GM23338 (cell line): Measurements from ENCODE around the gene SMIM35. TPM values are rescaled to one million over a fixed set of nuclear protein-coding genes. Genes with fewer than 3 reads are reported as not detected.

Experiments used
- CREB1 ChIP-seq: fragments of 250-450 bp; sonication (Bioruptor Pico); IDR thresholded peaks from 2 replicates; pipeline ENCODE4 v1.5.0; 2020; ENCODE audit warnings: low read depth, mild to moderate bottlenecking, moderate library complexity
- EZH2 ChIP-seq: fragments of 200-600 bp; sonication (generic); IDR thresholded peaks from one replicate; pipeline ENCODE4 v1.8.0; 2017; ENCODE audit warnings: antibody characterized with exemption, mild to moderate bottlenecking, low read depth; ENCODE audit not compliant: unreplicated experiment
- EZH2phosphoT487 ChIP-seq: fragments of 200-600 bp; sonication (generic); IDR thresholded peaks from one replicate; pipeline ENCODE4 v1.8.1; 2018; ENCODE audit warnings: antibody characterized with exemption; ENCODE audit not compliant: unreplicated experiment
- JUNB ChIP-seq: IDR thresholded peaks from one replicate; pipeline ENCODE4 v1.6.1; 2016; ENCODE audit warnings: antibody characterized with exemption; ENCODE audit not compliant: unreplicated experiment
- NANOG ChIP-seq: IDR thresholded peaks from 2 replicates; pipeline ENCODE4 v1.6.1; 2016; ENCODE audit warnings: antibody characterized with exemption, borderline replicate concordance
- POLR2AphosphoS5 ChIP-seq: IDR thresholded peaks from 2 replicates; pipeline ENCODE4 v1.6.1; 2016; ENCODE audit warnings: antibody characterized with exemption, low read depth
- STAT1 ChIP-seq: IDR thresholded peaks from one replicate; pipeline ENCODE4 v1.6.1; 2016; ENCODE audit warnings: antibody characterized with exemption; ENCODE audit not compliant: unreplicated experiment
- ZNF331 ChIP-seq: fragments of 250-450 bp; sonication (Bioruptor Pico); IDR thresholded peaks from 2 replicates; pipeline ENCODE4 v1.5.0; 2020; ENCODE audit warnings: low read depth, mild to moderate bottlenecking, moderate library complexity
- polyA plus RNA-seq: library from polyadenylated mRNA; unstranded; fragments of >200 nt; fragmentation: Nextera tagmentation; extraction: Ambion mirVana; gene quantifications from 2 replicates; pipeline ENCODE4 v1.2.1, GENCODE V29; 2016
- total RNA-seq: library from RNA; depleted of rRNA; stranded (reverse); fragments of >200 nt; shearing (Covaris generic); gene quantifications from 2 replicates; pipeline ENCODE4 v1.2.3, GENCODE V29; 2014
- TF ChIP-seq, protein P1 (sequence below): fragments of 250-450 bp; sonication (Bioruptor Pico); IDR thresholded peaks from 2 replicates; pipeline ENCODE4 v1.5.0; 2020; ENCODE audit warnings: mild to moderate bottlenecking, moderate library complexity
- TF ChIP-seq, protein P2 (sequence below): IDR thresholded peaks from one replicate; pipeline ENCODE4 v1.6.1; 2018; ENCODE audit warnings: antibody characterized with exemption; ENCODE audit not compliant: unreplicated experiment
- TF ChIP-seq, protein P3 (sequence below): IDR thresholded peaks from 2 replicates; pipeline ENCODE4 v1.6.1; 2016; ENCODE audit warnings: antibody characterized with exemption

Gene SMIM35
- total and polyA plus RNA-seq, 2 experiments from 2014 or later: not detected

DNA sequence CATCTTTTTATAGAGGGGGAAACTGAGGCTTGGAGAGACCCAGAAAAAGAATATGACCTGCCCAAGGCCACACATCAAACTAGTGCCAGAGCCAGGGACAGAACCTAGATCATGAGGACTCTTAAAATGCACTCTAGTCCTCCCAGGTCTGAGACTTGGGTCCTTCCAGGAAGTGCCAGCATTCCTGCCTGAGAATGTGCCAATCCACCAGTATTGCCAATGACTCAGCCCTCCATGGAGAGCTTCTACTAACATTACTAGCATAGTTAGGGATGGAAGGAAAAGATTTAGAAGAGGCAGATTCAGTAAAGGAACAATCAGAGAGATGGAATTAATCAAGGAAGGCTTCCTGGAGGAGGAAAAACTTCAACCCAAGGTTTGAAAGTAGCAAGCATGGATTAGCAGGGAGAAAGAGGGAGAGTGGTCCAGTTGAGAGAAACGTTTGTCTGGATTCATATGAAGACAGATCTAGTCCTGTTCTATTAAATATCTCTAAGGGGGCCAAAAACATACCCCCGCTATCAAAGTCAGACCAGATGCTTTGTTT lies 20.1 kb upstream of the SMIM35 start (continued):
- TF ChIP-seq, protein P1, sequence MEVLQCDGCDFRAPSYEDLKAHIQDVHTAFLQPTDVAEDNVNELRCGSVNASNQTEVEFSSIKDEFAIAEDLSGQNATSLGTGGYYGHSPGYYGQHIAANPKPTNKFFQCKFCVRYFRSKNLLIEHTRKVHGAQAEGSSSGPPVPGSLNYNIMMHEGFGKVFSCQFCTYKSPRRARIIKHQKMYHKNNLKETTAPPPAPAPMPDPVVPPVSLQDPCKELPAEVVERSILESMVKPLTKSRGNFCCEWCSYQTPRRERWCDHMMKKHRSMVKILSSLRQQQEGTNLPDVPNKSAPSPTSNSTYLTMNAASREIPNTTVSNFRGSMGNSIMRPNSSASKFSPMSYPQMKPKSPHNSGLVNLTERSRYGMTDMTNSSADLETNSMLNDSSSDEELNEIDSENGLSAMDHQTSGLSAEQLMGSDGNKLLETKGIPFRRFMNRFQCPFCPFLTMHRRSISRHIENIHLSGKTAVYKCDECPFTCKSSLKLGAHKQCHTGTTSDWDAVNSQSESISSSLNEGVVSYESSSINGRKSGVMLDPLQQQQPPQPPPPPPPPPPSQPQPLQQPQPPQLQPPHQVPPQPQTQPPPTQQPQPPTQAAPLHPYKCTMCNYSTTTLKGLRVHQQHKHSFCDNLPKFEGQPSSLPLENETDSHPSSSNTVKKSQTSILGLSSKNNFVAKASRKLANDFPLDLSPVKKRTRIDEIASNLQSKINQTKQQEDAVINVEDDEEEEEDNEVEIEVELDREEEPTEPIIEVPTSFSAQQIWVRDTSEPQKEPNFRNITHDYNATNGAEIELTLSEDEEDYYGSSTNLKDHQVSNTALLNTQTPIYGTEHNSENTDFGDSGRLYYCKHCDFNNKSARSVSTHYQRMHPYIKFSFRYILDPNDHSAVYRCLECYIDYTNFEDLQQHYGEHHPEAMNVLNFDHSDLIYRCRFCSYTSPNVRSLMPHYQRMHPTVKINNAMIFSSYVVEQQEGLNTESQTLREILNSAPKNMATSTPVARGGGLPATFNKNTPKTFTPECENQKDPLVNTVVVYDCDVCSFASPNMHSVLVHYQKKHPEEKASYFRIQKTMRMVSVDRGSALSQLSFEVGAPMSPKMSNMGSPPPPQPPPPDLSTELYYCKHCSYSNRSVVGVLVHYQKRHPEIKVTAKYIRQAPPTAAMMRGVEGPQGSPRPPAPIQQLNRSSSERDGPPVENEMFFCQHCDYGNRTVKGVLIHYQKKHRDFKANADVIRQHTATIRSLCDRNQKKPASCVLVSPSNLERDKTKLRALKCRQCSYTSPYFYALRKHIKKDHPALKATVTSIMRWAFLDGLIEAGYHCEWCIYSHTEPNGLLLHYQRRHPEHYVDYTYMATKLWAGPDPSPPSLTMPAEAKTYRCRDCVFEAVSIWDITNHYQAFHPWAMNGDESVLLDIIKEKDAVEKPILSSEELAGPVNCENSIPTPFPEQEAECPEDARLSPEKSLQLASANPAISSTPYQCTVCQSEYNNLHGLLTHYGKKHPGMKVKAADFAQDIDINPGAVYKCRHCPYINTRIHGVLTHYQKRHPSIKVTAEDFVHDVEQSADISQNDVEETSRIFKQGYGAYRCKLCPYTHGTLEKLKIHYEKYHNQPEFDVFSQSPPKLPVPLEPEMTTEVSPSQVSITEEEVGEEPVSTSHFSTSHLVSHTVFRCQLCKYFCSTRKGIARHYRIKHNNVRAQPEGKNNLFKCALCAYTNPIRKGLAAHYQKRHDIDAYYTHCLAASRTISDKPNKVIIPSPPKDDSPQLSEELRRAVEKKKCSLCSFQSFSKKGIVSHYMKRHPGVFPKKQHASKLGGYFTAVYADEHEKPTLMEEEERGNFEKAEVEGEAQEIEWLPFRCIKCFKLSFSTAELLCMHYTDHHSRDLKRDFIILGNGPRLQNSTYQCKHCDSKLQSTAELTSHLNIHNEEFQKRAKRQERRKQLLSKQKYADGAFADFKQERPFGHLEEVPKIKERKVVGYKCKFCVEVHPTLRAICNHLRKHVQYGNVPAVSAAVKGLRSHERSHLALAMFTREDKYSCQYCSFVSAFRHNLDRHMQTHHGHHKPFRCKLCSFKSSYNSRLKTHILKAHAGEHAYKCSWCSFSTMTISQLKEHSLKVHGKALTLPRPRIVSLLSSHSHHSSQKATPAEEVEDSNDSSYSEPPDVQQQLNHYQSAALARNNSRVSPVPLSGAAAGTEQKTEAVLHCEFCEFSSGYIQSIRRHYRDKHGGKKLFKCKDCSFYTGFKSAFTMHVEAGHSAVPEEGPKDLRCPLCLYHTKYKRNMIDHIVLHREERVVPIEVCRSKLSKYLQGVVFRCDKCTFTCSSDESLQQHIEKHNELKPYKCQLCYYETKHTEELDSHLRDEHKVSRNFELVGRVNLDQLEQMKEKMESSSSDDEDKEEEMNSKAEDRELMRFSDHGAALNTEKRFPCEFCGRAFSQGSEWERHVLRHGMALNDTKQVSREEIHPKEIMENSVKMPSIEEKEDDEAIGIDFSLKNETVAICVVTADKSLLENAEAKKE (CRISPR knock-in tag): no peak
- TF ChIP-seq NANOG (no peak), JUNB (no peak), ZNF331 (CRISPR knock-in tag) (no peak), EZH2 (no peak), STAT1 (no peak), POLR2AphosphoS5 (no peak), CREB1 (CRISPR knock-in tag) (no peak), EZH2phosphoT487 (no peak)
- TF ChIP-seq, protein P2, sequence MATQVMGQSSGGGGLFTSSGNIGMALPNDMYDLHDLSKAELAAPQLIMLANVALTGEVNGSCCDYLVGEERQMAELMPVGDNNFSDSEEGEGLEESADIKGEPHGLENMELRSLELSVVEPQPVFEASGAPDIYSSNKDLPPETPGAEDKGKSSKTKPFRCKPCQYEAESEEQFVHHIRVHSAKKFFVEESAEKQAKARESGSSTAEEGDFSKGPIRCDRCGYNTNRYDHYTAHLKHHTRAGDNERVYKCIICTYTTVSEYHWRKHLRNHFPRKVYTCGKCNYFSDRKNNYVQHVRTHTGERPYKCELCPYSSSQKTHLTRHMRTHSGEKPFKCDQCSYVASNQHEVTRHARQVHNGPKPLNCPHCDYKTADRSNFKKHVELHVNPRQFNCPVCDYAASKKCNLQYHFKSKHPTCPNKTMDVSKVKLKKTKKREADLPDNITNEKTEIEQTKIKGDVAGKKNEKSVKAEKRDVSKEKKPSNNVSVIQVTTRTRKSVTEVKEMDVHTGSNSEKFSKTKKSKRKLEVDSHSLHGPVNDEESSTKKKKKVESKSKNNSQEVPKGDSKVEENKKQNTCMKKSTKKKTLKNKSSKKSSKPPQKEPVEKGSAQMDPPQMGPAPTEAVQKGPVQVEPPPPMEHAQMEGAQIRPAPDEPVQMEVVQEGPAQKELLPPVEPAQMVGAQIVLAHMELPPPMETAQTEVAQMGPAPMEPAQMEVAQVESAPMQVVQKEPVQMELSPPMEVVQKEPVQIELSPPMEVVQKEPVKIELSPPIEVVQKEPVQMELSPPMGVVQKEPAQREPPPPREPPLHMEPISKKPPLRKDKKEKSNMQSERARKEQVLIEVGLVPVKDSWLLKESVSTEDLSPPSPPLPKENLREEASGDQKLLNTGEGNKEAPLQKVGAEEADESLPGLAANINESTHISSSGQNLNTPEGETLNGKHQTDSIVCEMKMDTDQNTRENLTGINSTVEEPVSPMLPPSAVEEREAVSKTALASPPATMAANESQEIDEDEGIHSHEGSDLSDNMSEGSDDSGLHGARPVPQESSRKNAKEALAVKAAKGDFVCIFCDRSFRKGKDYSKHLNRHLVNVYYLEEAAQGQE: no peak
- TF ChIP-seq, protein P3, sequence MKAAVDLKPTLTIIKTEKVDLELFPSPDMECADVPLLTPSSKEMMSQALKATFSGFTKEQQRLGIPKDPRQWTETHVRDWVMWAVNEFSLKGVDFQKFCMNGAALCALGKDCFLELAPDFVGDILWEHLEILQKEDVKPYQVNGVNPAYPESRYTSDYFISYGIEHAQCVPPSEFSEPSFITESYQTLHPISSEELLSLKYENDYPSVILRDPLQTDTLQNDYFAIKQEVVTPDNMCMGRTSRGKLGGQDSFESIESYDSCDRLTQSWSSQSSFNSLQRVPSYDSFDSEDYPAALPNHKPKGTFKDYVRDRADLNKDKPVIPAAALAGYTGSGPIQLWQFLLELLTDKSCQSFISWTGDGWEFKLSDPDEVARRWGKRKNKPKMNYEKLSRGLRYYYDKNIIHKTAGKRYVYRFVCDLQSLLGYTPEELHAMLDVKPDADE: no peak
